ENCODE data around the gene TES.

Gene TES

GRCh38 chr7:116259156-116259870 is 49.0 kb downstream of the TES start:
- H2AFZ ChIP-seq (ENCODE audit: low read depth, low read length): no peak overlapping the region
- H3K27me3 ChIP-seq (ENCODE audit: insufficient read depth, low read length, poor library complexity): peaks cover 11% of the 10 kb centered on the region
- H3K4me3 ChIP-seq (ENCODE audit: low read depth in 1 of 2, low read length in 2 of 2): no peak overlapping the region
- no peaks in the 10 kb centered on the region for H3K36me3 ChIP-seq (ENCODE audit: insufficient read depth, low read length)
- no peaks in the 10 kb centered on the region for H4K20me1 ChIP-seq (ENCODE audit: insufficient read depth, low read length)
- ATAC-seq (ENCODE audit: insufficient read depth, low read depth) (no peak), DNase-seq (no peak)
- TF ChIP-seq CTCF (IDR thresholded peaks at IDR 0.05; ENCODE audit: borderline replicate concordance, extremely low read depth, low read length, poor library complexity, severe bottlenecking): no peak
- TF ChIP-seq EZH2 (IDR thresholded peaks at IDR 0.05; ENCODE audit: borderline replicate concordance, low read depth, low read length, severe bottlenecking): no peak
- H3K27ac ChIP-seq (ENCODE audit: low read length): no peak overlapping the region
- H3K4me2 ChIP-seq (ENCODE audit: insufficient read depth, low read length): no peak overlapping the region
- H3K9ac ChIP-seq (ENCODE audit: low read depth, low read length): no peak overlapping the region
- H3K9me3 ChIP-seq (ENCODE audit: insufficient read depth, low read length, severe bottlenecking): no peaks in the 10 kb centered on the region
- no peaks in the 10 kb centered on the region for H3K79me2 ChIP-seq (ENCODE audit: insufficient read depth, low read length)
- H3K4me1 ChIP-seq (ENCODE audit: insufficient read depth, low read length): peaks cover 3% of the 10 kb centered on the region

- Histone ChIP-seq H4K20me1 (ENCODE audit: insufficient read depth, low read length) (no peaks in the 10 kb centered on the region), H3K4me1 (ENCODE audit: insufficient read depth, low read length) (peaks cover 3% of the 10 kb centered on the region), H3K36me3 (ENCODE audit: insufficient read depth, low read length) (no peaks in the 10 kb centered on the region), H3K27me3 (ENCODE audit: insufficient read depth, low read length, poor library complexity) (peaks cover 11% of the 10 kb centered on the region), H3K27ac (ENCODE audit: low read length) (no peak overlapping the region), H3K9me3 (ENCODE audit: insufficient read depth, low read length, severe bottlenecking) (no peaks in the 10 kb centered on the region), H3K79me2 (ENCODE audit: insufficient read depth, low read length) (no peaks in the 10 kb centered on the region), H3K4me3 (ENCODE audit: low read depth in 1 of 2, low read length in 2 of 2) (no peak overlapping the region), H3K9ac (ENCODE audit: low read depth, low read length) (no peak overlapping the region), H3K4me2 (ENCODE audit: insufficient read depth, low read length) (no peak overlapping the region), H2AFZ (ENCODE audit: low read depth, low read length) (no peak overlapping the region)
- no peak for TF ChIP-seq CTCF (IDR thresholded peaks at IDR 0.05; ENCODE audit: borderline replicate concordance, extremely low read depth, low read length, poor library complexity, severe bottlenecking)
- TF ChIP-seq EZH2 (IDR thresholded peaks at IDR 0.05; ENCODE audit: borderline replicate concordance, low read depth, low read length, severe bottlenecking): no peak
- DNase-seq (no peak), ATAC-seq (ENCODE audit: insufficient read depth, low read depth) (no peak)
These were observed 49.6 kb downstream of the TES start for GRCh38 chr7:116259871-116260440.

GRCh38 chr7:116261904-116262303 is 51.6 kb downstream of the TES start:
- H3K36me3 ChIP-seq (ENCODE audit: insufficient read depth, low read length): no peaks in the 10 kb centered on the region
- H3K4me1 ChIP-seq (ENCODE audit: insufficient read depth, low read length): no peaks in the 10 kb centered on the region
- H3K9ac ChIP-seq (ENCODE audit: low read depth, low read length): no peak overlapping the region
- no peaks in the 10 kb centered on the region for H3K9me3 ChIP-seq (ENCODE audit: insufficient read depth, low read length, severe bottlenecking)
- no peak for DNase-seq
- H3K27me3 ChIP-seq (ENCODE audit: insufficient read depth, low read length, poor library complexity): peaks cover 11% of the 10 kb centered on the region
- H3K79me2 ChIP-seq (ENCODE audit: insufficient read depth, low read length): no peaks in the 10 kb centered on the region
- H4K20me1 ChIP-seq (ENCODE audit: insufficient read depth, low read length): no peaks in the 10 kb centered on the region
- H3K4me2 ChIP-seq (ENCODE audit: insufficient read depth, low read length): no peak overlapping the region
- no peak for ATAC-seq (ENCODE audit: insufficient read depth, low read depth)
- TF ChIP-seq EZH2 (IDR thresholded peaks at IDR 0.05; ENCODE audit: borderline replicate concordance, low read depth, low read length, severe bottlenecking) (no peak), CTCF (IDR thresholded peaks at IDR 0.05; ENCODE audit: borderline replicate concordance, extremely low read depth, low read length, poor library complexity, severe bottlenecking) (no peak)
- H3K4me3 ChIP-seq (ENCODE audit: low read depth in 1 of 2, low read length in 2 of 2): no peak overlapping the region
- H2AFZ ChIP-seq (ENCODE audit: low read depth, low read length): no peak overlapping the region
- no peak overlapping the region for H3K27ac ChIP-seq (ENCODE audit: low read length)

All from DND-41 (cell line).